DMS79 treated with DMSO at 0.1 percent for 48 hours (cell line): Measurements from ENCODE around the gene ARHGAP9.

Experiments
- DNase-seq: peaks from one replicate; lab custom pipeline; 2025; lab: John Stamatoyannopoulos, UW

ARHGAP9 gene

GRCh38 chr12:57472391-57472790 is 7.3 kb downstream of the ARHGAP9 start:
- no peak for DNase-seq

DNA sequence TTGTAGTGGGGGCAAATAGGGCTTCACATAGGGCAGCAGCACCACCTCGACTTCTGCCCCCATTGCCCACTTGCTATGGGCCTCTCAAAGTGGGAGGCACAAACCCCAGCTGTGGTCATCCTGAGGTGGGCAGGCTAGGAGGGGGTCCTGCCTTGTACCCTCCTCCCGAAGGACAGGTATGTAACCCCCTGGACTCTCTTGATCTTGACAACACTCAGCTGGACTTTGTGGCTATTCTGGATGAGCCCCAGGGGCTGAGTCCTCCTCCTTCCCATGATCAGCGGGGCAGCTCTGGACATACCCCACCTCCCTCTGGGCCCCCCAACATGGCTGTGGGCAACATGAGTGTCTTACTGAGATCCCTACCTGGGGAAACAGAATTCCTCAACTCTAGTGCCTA is 8.0 kb downstream of the ARHGAP9 start:
- DNase-seq: no peak

DNA sequence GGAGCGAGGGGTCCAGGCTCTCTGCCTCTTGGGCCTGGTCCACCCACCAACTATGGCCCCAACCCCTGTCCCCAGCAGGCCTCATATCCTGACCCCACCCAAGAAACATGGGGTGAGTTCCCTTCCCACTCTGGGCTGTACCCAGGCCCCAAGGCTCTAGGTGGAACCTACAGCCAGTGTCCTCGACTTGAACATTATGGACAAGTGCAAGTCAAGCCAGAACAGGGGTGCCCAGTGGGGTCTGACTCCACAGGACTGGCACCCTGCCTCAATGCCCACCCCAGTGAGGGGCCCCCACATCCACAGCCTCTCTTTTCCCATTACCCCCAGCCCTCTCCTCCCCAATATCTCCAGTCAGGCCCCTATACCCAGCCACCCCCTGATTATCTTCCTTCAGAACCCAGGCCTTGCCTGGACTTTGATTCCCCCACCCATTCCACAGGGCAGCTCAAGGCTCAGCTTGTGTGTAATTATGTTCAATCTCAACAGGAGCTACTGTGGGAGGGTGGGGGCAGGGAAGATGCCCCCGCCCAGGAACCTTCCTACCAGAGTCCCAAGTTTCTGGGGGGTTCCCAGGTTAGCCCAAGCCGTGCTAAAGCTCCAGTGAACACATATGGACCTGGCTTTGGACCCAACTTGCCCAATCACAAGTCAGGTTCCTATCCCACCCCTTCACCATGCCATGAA is 8.6 kb downstream of the ARHGAP9 start:
- DNase-seq: no peak

DNA sequence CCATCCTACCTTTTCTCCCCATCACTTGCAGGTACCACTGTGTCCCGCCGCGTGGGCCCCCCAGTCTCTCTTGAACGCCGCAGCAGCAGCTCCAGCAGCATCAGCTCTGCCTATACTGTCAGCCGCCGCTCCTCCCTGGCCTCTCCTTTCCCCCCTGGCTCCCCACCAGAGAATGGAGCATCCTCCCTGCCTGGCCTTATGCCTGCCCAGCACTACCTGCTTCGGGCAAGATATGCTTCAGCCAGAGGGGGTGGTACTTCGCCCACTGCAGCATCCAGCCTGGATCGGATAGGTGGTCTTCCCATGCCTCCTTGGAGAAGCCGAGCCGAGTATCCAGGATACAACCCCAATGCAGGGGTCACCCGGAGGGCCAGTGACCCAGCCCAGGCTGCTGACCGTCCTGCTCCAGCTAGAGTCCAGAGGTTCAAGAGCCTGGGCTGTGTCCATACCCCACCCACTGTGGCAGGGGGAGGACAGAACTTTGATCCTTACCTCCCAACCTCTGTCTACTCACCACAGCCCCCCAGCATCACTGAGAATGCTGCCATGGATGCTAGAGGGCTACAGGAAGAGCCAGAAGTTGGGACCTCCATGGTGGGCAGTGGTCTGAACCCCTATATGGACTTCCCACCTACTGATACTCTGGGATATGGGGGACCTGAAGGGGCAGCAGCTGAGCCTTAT is 9.2 kb downstream of the ARHGAP9 start:
- DNase-seq: no peak

DNA sequence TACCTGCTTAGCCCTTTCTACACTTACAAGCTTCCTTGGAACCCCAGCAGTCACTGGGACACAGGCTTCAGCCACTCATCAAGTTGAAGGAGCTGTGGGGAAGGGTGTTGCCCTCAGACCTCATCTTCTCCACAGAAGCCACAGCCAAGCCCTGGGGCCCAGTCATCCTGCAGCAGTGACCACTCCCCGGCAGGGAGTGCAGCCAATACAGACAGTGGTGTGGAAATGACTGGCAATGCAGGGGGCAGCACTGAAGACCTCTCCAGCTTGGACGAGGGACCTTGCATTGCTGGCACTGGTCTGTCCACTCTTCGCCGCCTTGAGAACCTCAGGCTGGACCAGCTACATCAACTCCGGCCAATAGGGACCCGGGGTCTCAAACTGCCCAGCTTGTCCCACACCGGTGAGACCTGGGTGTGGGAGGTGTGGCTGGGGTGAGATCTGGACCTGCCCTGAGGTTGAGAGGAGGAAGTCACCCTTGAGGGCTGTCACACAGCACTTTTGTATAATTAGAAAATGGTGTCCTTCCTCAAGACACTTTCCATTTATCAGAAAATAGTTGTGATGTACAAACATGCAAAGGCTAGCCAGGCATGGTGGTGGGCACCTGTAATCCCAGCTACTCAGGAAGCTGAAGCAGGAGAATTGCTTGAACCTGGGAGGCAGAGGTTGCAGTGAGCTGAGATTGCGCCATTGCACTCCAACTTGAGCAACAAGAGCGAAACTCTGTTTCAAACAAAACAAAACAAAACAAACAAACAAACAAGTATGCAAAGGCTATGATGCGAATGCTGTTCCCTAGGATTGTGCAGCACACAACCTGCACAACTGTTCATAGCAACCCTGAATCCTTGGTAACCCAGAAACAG is 10.1 kb downstream of the ARHGAP9 start:
- no peak for DNase-seq

- DNase-seq: no peak
Measured at GRCh38 chr12:57467915-57468314, 11.8 kb downstream of the ARHGAP9 start.

DNA sequence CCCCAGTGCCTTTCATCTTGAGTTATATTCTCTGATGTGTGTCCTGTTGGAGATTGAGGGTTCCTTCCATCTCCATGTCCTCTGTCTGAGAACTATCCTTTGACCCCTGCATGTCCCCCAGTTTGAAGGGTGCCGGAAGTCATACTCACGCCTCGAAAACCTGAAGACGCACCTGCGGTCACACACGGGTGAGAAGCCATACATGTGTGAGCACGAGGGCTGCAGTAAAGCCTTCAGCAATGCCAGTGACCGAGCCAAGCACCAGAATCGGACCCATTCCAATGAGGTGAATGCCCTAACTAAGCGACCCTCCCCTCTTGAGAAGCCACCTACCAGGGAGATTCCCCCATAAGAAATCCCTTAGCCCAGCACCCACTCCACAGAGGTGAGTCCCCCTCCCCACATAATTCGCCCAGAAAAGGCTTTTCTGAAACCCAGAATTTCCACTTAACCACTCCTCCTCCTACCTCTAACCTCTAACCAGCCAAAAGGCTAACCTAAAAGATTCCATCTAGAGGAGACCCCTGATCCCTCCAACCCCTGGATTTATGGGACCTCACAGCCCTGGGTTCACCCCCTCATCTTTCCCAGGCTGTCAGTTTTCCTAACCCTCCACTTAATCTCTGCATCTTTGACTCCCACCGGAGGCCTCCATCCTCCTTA is 12.3 kb downstream of the ARHGAP9 start:
- DNase-seq: no peak

GRCh38 chr12:57465747-57466505 is 13.7 kb downstream of the ARHGAP9 start:
- DNase-seq: no peak

GRCh38 chr12:57465030-57465746 is 14.5 kb downstream of the ARHGAP9 start:
- DNase-seq: no peak

- DNase-seq: no peak
Measured at GRCh38 chr12:57464569-57464968, 15.1 kb downstream of the ARHGAP9 start.

GRCh38 chr12:57462912-57463253 is 16.8 kb downstream of the ARHGAP9 start:
- DNase-seq: no peak

DNA sequence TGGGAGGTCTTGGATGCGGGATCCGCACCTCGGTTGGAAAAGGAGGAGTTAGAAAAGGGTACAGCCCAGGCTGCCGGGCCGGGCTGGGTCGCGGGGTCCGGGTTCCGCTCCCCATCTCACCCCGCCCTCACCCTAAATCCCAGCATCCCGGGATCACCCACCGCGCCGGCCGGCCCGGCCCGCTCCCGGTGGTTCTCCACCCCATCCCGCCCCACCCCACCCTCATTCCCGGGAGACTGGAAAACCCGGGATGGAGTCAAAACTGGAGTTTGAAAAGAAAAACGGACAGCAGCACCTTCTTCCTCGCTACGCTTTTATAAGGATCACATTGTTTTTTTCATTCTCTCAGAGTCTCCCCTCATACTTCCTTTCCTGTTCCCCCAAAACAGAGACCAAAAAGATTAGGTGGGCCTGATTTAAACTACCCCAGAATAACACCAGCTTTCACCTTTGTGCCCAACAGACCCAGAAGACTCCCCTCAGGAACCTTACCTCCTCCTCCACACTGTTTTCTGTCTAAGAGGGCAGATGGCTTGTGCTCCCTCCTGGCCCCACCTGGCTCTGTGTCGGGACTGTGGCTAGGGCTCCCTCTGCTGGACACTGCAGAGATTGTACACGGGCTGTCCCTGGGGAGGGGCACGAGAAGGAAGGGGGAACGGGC is 17.3 kb downstream of the ARHGAP9 start:
- DNase-seq: peak; percentile 72

DNA sequence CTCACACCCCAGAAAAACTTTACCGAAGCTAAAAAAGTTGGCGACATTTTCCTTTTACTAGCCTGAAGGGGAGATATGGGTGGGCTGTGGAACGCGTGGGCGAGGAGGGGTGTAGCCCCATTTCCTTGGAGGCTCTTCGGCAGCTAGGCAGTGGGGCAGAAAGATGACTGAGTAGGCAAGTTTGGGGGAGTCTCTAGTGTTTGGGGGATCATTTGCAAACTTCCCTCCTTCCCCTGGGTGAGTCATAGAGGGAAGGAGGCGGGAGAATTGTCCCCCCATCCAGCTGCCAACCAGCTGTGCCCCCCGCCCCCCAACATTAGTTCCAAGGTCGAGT is 17.8 kb downstream of the ARHGAP9 start:
- DNase-seq: no peak

DNA sequence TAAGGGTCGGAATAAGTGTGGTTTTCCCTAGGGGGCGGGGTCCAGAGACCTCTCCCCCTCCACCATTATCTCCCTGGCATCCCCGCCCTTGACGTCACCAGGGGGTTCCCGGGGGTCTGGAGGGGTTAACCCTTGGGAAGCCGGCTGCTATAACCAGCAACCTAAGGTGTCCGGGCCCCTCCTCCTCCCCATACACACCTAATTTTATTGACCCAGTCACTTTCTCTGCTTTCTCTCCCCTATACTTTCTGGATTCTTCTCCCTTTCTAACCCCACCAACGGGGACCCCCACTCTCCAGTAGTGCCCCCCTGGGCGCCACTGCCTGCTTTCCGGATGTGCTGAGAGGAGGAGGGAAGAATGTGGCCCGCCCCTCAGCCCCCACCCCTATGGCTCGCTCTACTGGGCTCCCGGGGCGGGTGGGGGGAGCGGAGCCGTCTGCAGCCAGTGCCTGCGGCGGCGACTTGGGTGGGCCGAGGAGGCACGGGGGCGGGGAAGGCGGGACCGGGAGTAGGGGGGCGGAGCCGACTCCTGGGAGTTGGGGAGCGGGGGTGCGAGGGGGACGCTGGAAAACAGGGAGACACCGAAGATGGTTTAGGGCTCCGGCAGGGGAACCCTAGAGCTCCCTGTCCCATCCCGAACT is 18.3 kb downstream of the ARHGAP9 start:
- DNase-seq: no peak

DNA sequence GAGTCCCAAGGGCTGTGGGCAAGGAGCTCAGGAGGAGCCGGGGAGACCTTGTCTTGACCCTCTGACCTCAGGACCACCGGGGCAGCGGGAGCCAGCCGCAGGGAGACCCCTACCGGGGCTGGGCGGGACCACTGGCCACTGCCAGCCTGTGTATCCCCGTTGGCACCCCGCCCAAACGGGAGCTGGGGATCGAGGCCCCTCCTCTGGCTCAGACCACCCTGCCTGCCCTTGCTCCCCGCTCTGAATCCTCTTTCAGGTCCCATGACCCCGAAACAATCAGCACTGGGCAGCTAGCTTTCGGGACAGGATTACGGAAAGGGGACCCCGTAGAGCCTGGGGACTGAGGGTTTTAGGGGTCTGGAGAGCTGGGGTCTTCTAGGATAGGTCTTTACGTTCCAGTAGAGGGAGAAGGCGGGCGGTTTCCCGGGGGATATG is 18.8 kb downstream of the ARHGAP9 start:
- DNase-seq: no peak

DNA sequence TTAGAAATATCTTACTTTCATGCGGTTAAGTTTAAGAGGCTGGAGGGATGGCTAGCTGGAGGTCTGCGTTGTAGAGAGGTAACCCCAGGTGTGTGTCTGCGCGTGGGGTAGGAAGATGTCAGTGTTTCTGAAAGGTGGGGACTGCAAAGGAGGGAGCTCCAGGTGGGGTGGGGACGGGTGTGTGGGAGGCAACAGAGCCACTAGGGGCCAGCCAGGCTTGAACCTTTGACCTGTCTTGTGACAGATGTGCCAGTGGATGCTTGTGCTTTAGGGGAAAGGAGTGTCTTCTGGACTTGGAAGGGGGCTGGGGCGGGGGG is 19.2 kb downstream of the ARHGAP9 start:
- DNase-seq: no peak

DNA sequence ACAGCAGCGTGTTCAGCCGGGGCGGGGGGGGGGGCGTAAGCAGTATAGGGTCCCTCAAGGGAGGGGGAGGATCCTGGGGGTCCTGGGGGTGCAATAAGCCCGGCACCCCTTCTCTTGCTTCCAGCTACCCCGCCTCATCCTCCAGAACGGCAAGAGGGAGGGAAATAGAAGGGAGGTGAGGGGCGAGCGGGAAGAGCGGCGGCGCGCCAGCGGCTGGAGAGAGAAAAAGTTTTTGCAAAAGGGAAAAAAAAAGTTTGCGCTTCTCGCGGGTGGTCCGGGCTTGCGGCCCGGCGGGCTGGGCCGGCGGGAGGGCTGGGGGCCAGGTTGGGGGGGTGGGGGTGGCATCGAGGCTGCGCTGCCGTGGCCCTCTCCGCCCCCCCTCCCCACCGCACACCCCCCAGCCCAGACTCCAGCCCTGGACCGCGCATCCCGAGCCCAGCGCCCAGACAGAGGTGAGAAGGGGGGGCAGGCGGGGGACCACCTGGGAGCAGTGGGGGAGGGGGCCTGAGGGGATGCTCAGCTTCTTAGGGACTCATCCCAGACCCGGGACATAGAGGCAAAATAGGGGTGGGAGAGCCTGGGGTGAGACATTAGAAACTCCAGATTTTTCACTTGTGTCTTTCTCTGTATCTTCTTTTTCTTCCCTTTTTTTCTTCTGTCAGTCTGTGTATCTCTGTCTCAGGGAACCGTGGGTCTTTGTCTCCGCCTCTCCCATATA is 19.8 kb downstream of the ARHGAP9 start, which contains the start of gene GLI1:
Gene GLI1 (plus strand): TSS at position 36 of the 718 bp plus-strand sequence. CDS start 3,907 bp downstream, outside the sequence.
- DNase-seq: no peak

- DNase-seq: peak; percentile 84
Measured at GRCh38 chr12:57459055-57459749, 20.5 kb downstream of the ARHGAP9 start.

- no peak for DNase-seq
Measured at GRCh38 chr12:57458665-57459054, 21.0 kb downstream of the ARHGAP9 start.
